ENCODE measurements around the gene VPS39.

GRCh38 chr15:42160136-42160535, 48.0 kb downstream of the VPS39 start:
- TF ChIP-seq CTCF (IDR thresholded peaks at IDR 0.05) (no peak), SIN3A (IDR thresholded peaks at IDR 0.05; ENCODE audit: borderline replicate concordance, insufficient read depth, low read depth, low read length) (no peak), POLR2AphosphoS5 (IDR thresholded peaks at IDR 0.05; ENCODE audit: low read depth, low read length) (no peak)

All from Panc1 (cell line).